Non-pigmented ciliary epithelial cell (primary cell): ENCODE results near the gene HES4.

Source experiments
- DNase-seq: peaks from one replicate; pipeline ENCODE4 v3.0.0-alpha.2; 2010; ENCODE audit warnings: low read depth

HES4 gene, protein sequence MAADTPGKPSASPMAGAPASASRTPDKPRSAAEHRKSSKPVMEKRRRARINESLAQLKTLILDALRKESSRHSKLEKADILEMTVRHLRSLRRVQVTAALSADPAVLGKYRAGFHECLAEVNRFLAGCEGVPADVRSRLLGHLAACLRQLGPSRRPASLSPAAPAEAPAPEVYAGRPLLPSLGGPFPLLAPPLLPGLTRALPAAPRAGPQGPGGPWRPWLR

DNA sequence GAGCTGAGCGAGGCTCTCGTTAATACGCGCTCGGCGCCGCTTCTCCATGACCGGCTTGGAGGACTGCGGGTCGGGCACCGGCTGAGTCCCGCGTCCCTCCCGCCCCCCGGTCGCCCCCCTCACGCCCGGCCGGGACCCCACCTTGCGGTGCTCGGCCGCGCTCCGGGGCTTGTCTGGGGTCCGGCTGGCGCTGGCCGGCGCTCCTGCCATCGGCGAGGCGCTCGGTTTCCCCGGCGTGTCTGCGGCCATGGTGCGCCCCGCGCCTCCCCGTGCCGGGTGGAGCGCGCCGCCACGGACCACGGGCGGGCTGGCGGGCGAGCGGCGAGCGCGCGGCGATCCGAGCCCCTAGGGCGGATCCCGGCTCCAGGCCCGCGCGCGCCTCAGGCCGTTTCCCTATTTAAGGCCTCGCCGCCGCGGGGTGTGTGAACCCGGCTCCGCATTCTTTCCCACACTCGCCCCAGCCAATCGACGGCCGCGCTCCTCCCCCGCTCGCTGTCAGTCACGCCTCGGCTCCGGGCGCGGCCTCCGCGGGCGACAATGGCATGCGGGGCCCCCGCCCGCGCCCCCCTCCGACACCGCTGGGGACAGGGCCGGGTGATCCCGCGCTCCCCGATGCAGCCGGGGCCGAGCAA lies at the start of gene HES4:
Gene HES4 (minus strand): TSS at position 373 of the 632 bp plus-strand sequence. CDS start 124 bp downstream, at position 249.
- DNase-seq, result no peak

DNA sequence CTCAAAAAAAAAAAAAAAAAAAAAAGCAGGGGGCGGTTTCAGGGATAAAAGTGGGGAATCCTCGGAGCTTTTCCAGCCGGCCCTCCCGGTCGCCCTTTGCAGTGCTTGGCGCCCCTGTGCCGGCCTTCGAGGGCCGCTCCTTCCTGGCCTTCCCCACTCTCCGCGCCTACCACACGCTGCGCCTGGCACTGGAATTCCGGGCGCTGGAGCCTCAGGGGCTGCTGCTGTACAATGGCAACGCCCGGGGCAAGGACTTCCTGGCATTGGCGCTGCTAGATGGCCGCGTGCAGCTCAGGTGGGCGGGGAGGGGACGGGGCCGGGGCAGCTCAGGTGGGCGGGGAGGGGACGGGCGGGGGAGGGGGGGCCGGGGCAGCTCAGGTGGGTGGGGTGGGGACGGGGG lies 48.9 kb upstream of the HES4 start:
- no peak for DNase-seq

DNA sequence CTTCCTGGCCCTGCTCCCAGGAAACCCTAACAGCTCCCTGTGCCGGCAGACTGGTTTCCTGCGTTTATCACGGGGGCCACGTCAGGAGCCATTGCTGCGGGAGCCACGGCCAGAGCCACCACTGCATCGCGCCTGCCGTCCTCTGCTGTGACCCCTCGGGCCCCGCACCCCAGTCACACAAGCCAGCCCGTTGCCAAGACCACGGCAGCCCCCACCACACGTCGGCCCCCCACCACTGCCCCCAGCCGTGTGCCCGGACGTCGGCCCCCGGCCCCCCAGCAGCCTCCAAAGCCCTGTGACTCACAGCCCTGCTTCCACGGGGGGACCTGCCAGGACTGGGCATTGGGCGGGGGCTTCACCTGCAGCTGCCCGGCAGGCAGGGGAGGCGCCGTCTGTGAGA lies 48.1 kb upstream of the HES4 start:
- DNase-seq, result no peak

DNA sequence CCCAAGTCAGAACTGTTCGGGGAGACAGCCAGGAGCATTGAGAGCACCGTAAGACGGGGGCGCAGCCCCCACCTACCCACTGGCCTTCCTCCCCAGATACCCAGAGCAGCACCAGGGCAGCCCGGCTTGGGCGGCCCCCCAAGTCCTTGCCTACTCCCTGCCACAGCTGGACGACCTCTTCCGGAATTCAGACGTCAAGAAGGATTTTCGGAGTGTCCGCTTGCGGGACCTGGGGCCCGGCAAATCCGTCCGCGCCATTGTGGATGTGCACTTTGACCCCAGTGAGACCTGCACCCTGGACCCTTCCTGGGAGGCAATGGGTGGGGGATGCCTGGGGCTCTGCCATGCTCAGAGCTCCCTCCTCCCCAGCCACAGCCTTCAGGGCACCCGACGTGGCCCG lies 47.5 kb upstream of the HES4 start:
- DNase-seq, result no peak

DNA sequence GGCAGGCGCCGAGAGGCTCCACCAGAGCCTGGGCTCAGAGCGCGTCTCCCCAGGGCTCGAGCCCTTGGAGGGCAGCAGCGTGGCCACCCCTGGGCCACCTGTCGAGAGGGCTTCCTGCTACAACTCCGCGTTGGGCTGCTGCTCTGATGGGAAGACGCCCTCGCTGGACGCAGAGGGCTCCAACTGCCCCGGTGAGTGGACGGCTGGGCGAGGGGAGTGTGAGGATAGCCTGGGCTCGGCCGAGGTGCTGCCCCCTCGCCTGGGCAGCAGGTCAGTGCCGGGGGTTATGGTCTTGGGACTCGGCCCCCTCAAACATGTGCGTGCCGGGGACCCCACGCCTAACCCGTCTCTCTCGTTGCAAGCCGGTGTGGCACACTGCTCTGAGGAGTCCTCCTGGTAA lies 46.9 kb upstream of the HES4 start:
- DNase-seq, result no peak

DNA sequence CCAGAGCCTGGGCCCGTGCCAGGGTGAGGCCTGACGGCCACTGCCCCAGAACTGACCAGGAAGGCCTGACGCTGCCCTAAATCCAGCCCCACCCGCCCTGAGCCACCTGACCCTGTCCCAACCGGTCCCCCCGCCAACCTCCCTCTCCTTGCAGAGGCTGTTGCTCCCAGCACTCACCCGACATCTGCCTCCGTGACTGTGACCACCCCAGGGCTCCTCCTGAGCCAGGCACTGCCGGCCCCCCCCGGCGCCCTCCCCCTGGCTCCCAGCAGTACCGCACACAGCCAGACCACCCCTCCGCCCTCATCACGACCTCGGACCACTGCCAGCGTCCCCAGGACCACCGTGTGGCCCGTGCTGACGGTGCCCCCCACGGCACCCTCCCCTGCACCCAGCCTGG lies 46.3 kb upstream of the HES4 start:
- no peak for DNase-seq

DNA sequence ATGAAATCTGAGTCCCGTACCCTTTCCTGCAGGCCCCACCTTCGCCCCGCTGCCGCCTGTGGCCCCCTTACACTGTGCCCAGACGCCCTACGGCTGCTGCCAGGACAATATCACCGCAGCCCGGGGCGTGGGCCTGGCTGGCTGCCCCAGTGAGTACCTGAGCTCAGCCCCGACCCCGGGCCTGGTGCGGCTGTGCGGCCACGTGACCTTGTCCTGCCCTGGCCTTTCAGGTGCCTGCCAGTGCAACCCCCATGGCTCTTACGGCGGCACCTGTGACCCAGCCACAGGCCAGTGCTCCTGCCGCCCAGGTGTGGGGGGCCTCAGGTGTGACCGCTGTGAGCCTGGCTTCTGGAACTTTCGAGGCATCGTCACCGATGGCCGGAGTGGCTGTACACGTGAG lies 45.2 kb upstream of the HES4 start:
- DNase-seq, result no peak

DNA sequence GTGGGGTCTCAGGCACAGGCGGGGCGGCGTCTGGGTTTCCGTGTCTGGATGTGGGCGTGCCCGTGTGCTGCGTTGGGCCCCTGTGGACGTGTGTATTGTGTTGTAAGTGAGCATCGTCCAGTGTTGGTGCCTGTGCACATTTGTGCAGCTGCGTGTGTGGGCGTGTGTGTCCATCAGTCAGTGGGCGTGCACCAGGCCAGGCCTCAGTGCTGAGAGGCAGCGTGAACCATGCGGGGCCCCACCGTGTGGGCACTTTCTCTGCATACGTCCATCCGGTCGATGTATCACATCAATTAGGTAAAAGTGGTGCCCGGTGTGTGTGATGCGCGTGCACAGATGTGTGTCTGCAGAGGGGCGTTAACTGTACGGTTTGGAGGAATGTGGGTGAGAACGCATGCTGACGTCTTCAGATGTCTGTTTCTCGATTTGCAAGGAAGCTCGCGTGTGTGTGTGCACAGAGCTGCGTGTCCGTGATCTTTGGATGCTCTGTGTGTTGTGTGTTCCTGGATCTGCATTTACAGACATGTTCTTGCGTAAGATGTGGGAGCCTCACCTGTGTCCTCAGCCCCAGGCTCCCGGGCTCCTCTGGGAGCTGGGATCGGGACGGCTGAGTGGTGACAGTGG lies 44.7 kb upstream of the HES4 start:
- no peak for DNase-seq

DNA sequence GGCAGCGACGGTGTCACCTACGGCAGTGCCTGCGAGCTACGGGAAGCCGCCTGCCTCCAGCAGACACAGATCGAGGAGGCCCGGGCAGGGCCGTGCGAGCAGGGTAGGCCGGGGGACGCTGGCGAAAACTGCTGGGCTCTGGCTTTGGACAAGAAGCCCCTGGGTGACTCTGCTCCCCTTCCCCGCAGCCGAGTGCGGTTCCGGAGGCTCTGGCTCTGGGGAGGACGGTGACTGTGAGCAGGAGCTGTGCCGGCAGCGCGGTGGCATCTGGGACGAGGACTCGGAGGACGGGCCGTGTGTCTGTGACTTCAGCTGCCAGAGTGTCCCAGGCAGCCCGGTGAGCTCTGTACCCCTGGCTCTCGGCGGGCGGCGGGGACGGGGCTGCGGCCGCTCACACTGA lies 44.0 kb upstream of the HES4 start:
- no peak for DNase-seq

DNA sequence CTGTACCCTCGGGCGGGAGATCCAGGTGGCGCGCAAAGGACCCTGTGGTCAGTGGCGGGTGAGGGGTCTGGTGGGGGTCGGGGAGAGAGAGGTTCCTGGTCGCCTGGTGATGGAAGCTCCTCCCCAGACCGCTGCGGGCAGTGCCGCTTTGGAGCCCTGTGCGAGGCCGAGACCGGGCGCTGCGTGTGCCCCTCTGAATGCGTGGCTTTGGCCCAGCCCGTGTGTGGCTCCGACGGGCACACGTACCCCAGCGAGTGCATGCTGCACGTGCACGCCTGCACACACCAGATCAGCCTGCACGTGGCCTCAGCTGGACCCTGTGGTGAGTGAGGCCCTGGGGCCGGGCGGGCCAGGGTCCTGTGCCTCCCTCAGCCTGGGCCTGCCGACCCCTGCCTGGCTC lies 43.5 kb upstream of the HES4 start:
- DNase-seq, result no peak

DNA sequence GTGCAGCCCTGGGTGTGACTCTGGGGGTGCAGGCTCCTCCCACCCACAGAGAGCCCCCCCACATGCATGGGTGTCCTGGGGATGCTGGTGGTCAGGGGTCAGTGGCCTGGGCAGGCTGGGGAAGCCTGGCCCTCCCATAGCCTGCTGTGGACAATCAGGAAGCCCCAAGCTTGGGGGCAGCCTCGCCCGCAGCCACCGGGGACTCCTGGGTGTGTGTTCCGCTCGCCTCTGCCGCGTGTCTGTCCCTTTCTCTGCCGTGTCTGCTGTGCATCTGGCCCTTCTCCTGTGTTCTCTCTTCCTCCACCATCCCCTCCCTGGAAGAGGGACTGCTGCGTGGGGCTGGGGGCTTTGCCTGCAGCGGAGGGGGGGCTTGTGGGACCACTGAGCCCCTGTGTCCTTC lies 42.9 kb upstream of the HES4 start:
- no peak for DNase-seq

DNA sequence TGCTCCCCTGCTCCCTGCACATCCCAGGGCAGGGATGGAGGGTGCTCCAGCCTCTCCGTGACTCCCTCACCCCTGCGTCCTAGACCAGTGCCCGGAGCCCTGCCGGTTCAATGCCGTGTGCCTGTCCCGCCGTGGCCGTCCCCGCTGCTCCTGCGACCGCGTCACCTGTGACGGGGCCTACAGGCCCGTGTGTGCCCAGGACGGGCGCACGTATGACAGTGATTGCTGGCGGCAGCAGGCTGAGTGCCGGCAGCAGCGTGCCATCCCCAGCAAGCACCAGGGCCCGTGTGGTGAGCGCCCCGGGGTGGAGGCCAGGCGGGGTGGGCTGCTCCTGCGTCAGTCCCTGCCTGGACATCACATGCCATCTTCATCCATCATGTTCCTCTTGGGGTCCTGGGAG lies 42.0 kb upstream of the HES4 start:
- DNase-seq, result no peak

DNA sequence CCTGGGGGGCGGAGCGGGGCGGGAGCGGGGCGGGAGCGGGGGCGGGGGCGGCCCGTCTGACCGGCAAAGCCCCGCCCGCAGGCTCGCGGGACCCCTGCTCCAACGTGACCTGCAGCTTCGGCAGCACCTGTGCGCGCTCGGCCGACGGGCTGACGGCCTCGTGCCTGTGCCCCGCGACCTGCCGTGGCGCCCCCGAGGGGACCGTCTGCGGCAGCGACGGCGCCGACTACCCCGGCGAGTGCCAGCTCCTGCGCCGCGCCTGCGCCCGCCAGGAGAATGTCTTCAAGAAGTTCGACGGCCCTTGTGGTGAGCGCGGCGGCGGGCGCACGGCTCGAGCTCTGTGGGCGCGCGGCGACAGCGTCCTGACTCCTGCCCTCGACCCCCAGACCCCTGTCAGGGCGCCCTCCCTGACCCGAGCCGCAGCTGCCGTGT lies 41.2 kb upstream of the HES4 start:
- DNase-seq, result no peak

DNA sequence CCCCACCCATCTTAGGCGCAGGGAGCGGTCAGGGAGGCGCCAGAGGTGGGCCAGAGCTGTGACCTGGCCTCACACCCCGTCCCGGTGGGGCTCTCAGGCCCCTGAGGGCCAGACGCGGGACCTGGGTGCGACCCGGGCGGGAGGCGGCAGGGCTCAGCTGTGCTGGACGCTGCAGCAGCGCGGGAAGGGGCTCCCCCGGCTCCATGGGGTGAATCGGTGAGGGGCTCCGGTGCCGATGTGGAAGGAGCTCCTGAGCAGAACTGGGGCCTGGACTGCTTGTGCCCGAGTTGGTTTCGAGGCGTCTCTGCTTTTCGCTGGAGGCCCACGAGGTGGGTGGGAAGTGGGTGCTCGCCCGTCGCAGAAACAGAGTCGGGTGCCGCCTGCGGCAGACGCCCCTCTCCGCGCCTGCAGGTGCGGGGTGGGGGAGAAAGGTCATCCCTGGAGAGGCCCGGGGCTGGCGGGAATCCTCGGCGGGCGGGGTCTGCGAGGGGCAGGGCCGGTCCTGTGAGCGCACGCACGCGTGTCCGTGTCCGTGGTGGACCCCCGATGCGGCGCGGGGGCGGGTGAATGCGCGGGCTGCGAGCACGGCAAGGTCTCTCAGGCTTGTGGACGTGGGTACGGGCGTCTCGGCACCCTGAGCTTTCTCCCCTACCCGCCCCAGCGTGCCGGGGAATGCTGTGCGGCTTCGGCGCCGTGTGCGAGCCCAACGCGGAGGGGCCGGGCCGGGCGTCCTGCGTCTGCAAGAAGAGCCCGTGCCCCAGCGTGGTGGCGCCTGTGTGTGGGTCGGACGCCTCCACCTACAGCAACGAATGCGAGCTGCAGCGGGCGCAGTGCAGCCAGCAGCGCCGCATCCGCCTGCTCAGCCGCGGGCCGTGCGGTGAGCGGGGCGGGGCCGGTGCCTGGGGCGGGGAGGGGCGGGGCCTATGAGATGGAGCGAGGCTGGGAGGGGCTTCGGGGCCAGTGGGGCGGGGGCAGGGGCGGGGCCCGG lies 40.4 kb upstream of the HES4 start:
- DNase-seq, result peak; percentile 27

DNA sequence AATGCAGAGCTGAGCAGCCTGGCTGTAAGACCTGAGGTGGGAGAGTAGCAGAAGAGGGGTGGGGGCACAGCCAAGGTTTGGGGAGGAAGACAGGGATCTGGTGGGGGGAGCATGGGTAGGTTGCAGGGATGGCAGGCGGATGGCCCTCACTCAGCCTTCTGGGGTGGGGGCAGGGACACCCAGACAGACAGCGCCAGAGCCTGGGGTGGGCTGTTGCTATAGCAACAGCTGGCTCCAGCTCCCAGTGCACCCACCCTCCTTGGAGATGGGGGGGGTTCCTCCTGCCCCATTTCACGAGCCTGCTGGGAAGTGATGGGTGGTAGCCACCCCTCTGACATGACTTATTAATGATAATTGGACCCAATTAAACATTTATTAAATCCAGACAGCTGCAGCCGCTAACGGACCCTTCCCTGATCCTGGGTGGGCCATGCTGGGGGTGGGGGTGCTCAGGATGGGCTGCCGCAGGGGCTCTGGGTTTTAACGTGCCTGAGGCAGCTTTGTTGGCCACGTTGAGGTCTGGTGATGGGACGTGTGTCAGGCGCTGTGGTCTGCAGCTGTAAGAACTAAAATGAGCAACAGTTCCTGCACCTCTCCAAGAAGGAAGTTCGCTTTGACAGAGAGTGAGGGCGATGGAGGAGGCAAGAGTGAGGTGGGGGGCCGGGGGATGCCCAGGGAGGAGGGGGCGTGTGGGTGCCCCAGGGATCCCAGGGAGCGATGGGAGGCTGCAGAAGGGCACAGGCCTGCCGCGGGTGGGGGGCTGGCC lies 39.4 kb upstream of the HES4 start:
- DNase-seq, result no peak

DNA sequence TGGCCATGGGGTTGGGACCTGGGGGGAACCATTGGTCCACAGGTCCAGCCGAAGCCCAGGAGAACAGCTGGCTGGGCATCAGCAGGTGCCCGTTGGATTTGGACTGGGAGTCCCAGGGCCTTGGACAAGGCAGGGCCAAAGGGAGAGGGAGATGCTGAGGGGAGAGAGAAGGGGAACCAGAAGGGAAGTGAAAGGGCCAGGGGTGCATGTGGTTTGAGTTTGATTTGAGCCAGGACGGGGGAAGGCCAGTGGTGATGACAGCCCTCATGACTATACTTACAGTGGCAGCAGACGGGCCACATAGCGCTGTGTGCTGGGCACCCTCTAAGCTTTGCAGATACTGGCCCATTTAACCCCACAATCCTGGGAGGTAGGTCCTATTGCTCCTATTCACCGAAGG lies 38.8 kb upstream of the HES4 start:
- no peak for DNase-seq

DNA sequence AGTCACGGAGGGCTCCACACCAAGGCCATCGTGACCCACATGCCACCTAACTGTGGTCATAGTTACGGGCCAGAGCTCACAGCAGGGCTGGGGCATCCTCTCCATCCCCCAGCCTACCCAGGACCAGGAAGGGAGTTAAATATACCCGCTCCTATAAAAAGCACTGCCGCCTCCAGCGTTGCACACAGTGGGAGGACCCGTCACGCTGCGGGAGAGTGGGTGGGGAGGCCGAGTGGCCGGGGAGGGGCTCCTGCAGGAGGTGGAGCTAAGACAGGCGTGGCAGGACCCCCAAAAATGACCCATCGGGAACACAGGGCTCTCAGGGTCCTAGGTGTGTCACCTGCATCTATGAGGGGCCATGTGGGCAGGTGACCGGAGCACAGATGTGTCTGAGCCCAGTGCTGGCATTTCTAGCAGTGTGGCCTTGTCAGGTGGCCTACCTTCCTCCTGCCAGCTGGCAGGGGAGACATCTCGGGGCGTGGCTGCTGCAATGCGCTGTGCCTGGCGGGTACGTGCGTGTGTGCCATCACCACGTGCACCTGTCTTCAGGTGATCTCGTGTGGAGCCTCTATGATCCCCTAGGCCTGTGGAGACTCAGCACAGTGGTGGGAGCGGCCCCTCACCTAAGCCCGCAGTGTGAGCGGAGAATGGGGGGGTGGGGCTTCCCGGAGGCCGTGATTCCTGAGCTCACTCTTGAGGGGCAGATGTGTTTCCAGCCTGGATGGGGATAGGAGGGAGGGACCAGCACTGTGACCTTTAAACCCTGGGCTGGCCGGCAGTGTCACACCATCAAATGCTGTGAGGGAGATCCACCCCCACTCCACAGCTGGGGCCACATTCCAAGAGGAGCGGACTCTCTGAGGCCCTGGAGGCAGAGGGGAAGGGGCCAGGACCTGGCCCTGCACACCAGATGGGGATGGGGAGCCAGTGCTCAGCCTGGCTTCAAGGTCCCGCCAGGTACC lies 37.8 kb upstream of the HES4 start:
- no peak for DNase-seq

DNA sequence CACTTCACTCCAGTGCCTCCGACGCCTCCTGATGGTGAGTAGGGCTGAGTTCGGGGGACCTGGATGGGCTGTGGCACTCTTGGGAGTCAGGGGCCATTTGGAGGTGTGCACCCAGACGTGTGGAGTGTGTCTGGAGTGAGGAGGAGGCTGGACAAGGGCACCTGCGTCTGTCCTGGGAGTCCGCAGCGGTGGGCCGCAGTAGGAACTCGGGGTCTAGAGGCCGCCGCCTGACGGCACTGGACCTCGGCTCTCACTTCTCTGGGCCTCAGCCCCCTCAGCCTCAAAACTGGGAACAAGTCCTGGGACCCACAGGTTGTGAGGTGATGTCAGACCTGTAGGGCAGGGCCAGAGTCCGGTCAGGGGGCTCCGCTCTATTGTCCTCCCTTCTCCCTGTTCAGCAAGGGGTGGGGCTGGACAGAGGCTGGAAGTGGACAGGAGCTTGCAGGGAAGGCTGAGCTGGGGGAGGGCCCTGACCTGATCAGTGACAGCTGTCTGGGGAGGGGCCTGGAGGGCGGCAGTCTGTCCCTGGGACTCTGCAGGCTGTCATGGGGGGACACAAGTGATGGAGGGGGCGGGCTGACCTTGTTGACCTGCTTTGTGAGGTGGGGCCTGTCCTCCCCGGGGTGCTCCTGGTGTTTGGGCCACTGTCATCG lies 35.5 kb upstream of the HES4 start:
- no peak for DNase-seq

DNA sequence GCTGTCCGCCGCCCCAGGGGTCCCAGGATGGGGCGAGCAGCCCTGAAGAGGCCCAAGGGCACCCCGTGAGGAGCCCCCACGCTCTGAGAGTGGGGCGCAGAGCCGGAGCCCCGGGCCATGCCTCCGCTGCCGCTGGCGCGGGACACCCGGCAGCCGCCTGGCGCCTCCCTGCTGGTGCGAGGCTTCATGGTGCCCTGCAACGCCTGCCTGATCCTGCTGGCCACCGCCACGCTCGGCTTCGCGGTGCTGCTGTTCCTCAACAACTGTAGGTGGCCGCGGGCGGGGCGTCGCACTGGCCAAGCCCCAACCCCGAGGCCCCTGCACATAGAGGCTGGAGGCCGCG lies 34.5 kb upstream of the HES4 start:
- no peak for DNase-seq
